GM21717 (cell line): ENCODE results near the gene UBE2M.
"Not testable (repeated sequence)": the region's sequence is repeated elsewhere in the genome, so short reads cannot be mapped to it uniquely, and the experiment has no call there.

ENCODE experiments used
- ATAC-seq: cut with Tn5 transposase; IDR thresholded peaks from one replicate; pipeline ENCODE4 v1.9.1; 2021; ENCODE audit warnings: mild to moderate bottlenecking, moderate library complexity; ENCODE audit not compliant: unreplicated experiment

UBE2M gene

DNA sequence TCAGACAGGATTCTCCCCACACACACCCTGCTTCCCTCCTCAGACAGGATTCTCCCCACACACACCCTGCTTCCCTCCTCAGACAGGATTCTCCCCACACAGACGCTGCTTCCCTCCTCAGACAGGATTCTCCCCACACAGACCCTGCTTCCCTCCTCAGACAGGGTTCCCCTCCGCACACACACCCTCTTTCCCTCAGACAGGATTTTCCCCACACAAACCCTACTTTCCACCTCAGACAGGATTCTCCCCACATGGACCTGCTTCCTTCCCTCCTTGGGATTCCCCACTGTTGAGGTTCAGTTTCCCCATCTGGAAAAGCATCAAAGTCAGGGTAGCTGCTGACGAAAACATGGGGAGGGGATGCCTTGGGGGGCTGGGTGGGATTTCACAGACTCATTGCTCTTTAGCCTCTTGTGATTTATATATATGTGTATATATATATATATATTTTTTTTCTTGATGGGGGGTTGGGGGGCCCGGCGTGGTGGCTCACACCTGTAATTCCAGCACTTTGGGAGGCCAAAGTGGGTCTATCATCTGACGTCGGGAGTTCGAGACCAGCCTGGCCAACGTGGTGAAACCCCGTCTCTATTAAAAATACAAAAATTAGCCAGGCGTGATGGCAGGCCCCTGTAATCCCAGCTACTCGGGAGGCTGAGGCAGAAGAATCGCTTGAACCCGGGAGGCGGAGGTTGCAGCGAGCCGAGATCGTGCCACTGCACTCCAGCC is 15.6 kb downstream of the UBE2M start:
- not testable (repeated sequence) for ATAC-seq

DNA sequence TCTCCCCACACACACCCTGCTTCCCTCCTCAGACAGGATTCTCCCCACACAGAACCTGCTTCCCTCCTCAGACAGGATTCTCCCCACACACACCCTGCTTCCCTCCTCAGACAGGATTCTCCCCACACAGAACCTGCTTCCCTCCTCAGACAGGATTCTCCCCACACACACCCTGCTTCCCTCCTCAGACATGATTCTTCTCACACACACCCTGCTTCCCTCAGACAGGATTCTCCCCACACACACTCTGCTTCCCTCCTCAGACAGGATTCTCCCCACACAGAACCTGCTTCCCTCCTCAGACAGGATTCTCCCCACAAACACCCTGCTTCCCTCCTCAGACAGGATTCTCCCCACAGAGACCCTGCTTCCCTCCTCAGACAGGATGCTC is 19.2 kb downstream of the UBE2M start:
- ATAC-seq: not testable (repeated sequence)

DNA sequence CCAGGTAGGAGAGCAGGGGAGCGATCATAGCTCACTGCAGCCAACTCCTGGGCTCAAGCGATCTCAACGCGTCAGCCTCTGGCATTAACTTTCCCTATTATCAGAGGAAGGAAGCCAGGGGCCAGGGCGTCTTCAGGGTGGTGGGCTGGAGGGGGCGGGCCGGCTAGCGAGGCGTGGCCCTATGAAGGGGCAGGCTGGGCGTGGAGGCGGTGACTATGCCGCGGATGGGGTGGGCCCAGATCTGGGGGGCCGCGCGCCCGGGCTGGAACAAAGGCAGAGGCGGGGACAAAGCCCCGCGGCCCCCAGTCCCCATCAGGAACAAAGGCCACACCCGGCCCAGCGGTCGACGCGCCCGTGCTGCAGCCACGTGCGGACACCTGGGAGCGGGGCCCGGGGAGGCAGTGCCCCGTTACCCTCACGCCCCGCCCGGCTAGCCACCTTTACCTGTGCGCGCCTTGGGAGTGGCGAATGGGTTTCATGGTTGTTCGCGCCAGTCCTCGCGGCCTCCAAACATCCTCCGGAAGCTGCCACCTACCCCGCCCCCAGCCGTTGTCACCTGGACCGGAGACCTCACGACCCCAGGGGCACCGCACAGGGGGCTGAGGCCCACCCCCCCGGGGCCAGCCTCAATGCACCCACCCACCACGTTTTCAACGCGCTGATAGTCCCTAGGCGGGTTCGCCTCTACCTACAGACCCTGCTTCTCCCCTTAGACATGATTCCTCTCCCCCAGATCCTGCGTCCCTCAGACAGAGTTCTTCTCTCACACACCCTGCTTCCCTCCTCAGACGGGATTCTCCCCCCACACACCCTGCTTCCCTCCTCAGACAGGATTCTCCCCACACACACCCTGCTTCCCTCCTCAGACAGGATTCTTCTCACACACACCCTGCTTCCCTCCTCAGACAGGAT is 19.9 kb downstream of the UBE2M start:
- ATAC-seq: no peak

DNA sequence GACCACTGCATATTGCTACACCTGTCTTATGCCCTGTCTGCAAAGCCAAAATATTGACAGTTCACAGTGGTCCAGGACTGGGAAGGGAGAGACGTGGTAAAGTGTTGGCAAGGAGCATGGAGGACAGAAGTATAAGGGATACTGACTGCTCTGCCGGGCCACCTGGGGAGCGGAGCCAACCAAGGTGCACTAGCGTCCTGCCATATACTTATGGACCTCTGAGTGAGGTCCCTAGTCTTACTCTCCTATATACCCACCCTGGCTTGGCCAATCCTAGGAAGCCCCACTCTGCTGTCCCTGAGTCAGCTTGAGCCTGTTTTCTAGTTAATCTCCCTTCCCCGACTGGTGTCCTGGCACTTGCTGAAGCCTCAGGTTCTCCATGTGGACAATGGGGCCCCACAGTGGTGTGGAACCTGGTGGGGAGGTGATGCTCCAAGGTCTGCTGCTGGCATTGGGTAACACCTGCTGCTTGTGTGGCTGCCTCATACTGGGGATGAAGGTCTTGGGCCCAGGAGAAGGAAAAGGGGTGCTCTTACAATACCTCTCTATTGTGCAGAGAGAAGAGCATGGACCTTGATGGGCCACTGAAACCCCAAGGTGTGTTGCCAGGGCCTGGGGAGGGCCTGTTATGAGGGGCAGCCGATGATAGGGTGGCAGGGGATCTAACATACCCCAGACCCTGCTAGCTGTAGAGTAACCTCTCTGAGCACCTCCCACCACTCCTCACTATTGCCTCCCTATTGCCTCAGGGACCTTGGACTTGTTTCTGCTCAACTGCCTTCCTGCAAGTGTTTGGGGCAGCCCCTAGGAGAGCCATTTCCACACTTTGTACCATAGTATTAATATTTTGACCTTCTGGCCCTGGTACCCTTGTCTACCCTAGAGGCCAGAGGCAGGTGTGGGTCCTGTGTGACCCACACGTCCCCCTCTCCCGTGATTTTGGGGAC is 21.3 kb downstream of the UBE2M start:
- ATAC-seq: no peak

DNA sequence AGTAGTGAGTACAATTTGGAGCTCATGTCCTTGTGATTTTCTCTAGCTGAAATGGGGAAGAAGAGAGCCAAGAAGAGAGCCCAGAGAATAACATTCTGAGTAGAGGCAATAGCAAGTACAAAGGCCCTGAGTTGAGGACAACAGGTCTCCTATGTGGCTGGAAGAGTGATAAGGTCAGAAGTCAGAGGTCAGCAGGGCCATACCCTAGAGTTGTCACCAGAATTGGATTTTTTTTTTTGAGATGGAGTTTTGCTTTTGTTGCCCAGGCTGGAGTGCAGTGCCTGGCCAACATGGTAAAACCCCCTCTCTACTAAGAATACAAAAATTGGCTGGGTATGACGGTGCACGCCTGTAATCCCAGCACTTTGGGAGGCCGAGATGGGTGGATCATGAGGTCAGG is 22.6 kb downstream of the UBE2M start:
- no peak for ATAC-seq

DNA sequence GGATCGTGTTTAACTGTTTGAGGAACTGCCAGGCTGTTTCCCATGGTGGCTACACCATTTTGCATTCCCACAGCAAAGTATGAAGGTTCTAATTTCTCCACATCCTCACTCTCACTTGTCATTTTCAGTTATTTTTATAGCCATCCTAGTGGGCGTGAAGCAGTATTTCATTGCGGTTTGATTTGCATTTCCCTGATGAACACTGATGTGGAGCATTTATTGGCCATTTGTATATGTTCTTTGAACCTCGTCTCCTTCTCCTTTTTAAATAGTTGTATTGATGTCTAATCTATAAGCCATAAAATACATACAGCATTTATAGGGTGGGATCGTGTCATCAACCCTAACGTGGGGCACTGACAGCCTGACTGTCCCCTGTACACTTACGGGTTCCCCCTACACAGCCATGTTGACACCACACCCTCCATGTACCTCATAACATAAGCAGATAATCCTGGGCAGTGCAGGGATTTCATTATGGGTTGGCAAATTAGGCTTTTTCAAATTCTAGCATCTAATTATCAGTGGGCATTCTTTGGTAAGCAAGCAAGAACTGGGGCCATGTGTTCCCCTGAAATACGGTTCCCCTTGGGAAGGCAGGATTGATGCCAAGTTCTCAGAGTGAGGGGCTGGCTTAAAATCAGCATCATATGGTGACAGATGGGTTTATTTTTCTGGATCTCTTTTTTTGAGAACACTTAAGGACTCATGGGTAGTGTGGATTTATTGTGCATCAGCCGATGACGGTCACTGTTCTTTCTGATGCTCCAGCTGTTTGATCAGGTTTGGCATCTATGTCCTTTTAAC is 27.2 kb downstream of the UBE2M start:
- ATAC-seq: no peak

DNA sequence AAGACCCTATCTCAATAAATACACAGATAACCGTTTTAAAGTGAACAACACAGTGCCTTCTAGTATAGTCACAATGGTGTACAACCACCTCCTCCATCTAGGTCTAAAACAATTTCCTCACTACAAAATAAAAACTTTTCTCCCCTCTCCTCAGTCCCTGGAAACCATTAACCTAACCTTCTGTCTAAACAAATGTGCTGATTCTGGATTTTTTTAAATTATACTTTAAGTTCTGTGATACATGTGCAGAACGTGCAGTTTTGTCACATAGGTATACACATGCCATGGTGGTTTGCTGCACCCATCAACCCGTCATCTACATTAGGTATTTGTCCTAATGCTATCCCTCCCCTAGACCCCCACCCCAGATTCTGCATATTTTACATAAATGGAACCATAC is 29.0 kb downstream of the UBE2M start:
- ATAC-seq: no peak

DNA sequence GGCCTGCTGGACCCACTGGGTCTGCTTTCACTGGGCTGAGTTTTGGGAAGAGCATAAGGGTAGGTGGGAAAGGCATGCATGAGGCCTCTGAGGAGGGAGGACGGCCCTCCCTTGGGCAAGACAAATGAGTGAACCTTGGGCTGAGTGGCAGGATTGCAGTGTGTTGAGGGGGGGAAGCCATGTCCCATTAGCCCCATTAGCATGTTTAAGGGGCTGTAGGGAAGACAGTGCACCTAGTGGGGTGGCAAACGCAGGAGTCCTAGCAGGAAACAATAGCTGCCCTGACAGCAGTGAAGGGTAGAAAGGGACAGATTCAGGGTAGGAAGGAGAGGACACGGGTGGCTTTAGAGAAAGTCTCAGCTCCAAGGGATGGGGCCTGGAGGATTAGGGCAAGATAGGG is 35.7 kb downstream of the UBE2M start:
- ATAC-seq: no peak

DNA sequence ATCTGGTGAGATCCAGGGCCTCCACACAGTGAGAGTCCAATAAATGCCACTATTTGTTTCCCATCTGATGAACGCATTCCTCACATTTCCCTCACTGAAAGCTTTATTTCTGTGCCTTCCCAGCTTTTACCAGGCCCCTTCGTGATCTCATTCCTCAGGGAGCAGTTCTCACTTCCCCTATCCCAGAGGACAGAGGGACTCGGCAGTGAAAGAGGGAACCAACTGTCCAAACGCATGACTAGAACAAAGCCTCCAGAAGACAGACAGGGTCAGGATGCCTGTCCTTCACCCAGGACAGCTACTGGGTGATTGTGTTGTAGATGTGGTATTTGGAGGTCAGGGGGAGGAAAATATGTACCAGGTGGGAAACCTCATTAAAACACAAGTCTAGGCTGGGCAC is 36.8 kb downstream of the UBE2M start:
- no peak for ATAC-seq

DNA sequence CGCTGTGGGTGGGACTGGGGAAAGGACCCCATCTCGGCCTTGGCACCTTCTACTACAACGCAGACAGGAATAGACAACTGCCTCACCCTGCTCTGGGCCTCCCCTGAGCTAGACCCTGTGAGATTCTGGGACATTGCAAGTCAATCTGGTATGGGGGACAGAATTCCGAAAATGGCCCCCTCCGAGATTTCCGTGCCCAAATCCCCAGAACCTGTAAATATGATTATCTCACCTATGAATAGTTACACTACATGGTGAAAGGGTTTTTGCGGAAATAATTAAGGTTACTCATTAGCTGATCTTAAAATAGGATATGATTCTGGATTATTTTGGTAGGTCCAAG is 38.2 kb downstream of the UBE2M start:
- ATAC-seq: no peak

DNA sequence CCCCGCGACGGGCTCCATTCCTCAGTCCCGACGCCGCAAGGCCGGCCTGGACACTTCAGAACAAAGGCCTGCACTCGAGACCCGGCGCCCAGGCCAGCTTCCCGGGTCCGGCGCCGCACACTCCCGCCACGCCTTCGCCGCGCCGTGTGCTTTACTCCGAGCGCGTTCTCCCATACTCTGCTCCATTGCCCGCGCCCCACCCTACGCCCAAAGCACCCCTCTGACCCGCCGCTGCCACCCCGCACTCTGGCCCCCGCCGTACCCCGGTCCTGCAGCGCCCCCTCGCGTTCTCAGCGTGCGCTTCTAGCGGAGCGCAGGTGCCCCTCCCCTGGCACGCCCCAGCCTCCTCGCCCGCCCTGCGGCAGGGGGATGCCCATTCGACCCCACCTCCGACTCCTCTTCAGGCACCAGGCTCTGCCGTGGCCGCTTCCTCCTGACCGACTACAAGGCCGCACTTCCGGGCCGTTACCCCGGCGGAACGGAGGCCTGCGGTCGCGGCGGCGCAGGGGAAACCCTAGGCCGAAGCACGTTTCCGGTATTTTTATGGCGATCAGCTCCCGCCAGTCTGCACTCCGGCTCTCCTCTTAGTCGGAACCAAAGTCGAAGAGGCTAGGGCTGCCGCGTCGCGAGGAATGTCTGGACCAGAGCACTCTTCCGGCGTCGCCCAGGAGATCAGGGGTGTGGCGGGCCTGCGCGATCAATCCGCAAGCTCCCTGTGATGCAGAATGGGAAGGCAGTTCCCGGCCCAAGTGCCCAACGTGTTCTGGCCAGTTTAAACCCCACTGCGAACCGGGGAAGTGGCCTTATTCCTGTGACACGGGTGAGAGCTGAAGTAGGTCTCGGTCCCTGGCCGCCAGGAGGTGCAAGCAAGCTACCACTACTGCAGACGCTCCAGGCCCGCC is 38.8 kb downstream of the UBE2M start, which contains the start of gene ZBTB45:
Gene ZBTB45, minus strand, starts transcription at position 456 of the 902 bp plus-strand sequence. CDS start 2,137 bp downstream, outside the sequence.
- ATAC-seq: peak; percentile 70

DNA sequence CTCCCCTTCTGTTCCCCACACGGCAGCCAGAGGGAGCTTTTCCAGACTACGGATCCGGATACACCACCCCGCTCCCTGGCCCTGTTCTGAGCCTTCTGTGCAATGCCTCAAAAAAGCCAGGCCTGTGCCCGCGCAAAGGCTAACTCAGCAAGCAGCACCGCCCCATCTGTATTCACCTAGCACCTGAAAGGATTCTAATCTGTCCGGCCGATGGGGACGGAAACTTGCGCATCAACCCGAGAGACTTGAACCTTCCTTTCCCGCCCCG is 39.4 kb downstream of the UBE2M start:
- ATAC-seq: no peak

DNA sequence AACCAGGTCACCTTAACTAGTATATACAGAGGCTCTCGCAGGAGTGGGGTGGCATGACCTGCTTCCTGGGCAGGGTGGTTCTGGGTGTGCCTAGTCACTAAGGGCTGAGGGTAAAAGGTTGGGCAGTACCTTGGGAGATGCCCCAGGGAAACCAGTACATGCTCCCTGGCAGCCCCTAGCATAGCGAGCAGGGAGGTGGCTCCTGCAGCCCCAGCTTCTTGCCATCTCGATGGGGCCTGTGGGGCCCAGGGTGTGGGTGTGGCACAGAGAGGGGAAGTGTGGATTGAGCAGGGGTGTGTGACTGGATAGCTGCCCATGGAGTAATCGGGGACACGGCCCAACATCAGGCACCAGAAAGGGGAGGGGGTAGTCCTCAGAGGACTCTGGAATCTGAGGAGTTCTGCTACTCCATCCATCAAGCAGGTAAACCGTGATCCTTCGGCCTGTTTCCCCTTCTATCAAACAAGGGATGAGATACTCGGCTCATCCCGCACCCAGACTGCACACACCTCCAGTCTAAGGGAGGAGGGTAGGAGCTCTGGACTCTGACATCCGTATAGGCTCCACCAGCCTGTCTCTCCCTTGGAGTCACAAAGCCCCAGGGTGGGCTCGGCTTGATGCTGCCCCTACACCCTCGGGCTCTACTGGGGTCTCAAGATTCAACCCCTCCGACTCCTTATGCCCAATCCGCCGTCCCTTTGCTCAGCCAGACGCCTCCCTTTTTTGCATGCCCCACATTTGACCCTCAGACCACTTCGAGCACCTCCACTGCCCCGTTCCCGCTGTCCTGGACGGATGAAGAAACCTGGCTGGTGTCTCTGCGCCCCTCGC is 39.9 kb downstream of the UBE2M start:
- ATAC-seq: no peak

DNA sequence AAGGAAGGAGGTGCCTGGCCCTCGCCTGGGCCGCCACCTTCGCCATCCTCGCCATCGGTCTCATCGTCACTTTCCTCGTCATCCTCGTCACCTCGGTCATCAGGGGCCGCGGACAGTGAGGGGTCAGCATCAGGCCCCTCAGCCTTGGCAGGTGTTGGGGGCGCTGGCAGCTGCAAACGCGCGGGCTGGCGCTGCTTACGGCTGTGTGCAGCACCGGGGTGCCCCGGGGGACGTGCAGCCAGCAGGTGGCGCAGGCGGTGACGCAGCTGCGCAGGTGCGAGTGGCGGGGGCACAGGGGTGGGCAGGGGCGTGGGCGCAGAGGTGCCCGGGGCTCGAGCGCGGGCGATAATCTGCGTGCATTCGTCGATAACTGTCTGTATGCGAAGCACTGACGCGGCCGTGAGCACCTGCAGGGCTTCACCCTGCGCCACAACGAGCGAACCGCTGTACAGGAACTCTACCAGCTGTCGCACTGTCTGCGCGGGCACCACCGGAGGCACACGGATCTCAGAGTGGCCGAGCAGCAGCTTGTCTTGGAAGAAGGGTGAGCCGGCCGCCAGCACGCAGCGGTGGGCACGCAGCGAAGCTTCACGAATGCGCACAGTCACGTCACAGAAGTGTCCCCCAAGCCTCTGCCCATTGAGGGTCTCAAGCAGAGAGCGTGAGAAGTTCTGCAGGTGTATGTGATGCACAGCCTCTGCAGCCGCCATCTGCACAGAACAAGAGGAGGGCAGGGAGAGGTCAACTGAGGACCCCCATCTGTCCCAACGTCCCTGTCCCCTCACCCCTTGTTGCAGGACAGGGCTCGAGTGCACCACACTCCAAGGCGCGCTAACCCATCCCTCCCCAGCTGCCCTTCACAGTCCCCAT is 41.2 kb downstream of the UBE2M start:
- ATAC-seq: no peak

DNA sequence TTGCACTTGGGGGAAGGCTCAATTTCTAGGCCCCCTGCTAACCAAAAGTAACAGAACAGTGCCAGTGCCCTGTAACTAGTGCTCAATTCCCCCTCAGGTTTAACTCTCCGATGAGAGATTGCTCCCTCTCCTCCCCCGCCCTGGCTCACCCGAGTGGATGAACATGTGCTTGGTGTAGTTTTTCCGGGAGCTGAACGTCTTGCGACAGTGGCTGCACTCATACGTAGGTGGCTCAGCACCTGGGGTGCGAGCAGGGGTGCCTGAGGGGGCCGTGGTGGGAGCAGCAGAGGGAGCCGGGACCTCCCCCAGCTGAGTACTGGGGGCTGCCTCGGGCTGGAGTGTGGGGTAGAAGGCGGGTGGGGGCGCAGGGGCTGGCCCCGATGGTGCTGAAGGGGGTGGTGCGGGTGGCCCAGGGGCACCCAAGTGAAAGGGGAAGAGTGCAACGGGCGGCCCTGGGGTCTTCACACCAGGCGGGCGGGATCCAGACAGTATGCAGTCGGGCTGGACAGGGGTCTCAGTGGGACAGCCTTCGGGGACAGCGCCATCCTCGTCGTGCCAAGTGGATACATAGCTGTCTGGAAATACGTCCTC is 42.1 kb downstream of the UBE2M start:
- no peak for ATAC-seq

DNA sequence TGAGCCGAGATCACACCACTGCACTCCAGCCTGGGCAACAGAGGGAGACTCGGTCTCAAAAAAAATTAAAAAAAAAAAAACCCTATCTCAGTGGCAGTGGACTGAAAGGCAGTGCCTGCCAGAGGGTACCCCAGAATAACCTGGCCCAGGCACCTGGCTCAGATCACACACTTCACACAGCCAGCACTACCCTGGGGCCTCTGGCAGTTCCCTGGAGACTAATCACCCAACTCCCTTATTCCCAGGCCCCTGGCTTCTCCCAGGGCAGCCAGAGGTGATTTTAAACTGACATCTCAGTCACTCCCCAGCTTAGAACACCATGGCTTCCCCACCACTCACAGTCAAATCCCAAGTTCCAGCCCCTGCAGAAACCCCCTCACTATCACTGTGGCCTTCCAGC is 43.2 kb downstream of the UBE2M start:
- no peak for ATAC-seq

DNA sequence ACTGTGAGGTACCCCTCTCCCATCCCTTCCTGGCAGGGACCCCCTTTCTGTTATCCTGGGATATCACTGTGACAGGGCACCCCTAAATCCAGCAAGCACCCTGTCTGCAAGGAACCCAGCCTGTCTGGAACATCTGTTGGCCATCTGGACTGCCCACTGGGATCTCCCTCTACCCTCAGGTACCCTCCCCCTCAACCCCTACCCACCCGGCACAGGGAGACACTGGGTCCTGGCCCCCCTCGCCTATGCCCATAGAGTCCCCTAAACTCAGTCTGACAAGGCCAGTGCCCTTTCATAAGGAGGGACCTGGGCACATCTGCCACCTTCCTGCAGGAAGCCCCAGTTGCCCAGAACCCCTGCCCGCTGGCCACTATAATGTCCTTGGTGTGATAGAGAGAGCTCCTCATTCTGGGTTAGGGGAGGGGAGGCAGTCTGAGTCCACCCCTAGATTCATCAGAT is 43.8 kb downstream of the UBE2M start:
- no peak for ATAC-seq
